ENCODE data around the gene PRR35. TPM values are rescaled to one million over a fixed set of nuclear protein-coding genes. Genes with fewer than 3 reads are reported as not detected.

Gene PRR35
- polyA plus RNA-seq, 4 donors = not detected

DNA sequence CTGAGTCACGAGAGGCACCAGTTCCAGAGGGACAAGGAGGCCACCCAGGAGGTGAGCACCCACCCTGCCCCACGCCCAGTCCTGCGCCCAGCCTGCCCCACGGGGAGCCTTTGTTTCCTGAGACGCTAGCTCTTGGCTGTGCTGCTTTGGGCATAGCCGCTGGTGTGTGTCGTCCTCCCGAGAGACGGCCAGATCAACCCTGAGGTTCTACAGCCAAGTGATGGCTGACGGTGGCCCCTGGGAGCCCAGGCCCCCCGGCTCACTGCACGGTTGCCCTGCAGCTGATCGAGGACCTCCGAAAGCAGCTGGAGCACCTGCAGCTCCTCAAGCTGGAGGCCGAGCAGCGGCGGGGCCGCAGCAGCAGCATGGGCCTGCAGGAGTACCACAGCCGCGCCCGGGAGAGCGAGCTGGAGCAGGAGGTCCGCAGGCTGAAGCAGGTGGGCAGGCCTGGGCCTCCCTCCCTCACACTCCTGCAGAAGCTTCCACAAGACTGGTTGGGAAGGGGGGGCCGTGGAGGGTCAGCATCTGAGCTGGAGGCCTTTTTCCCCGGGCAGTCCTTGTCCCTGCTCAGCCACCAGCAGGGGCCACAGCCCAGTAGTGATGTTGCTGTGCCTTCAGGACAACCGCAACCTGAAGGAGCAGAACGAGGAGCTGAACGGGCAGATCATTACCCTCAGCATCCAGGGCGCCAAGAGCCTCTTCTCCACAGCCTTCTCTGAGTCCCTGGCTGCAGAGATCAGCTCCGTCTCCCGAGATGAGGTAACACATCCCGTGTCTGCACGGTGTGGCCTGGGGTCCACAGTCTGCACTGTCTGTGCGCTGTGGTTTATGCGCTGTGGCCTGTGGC is 40.1 kb upstream of the PRR35 start:
- Histone ChIP-seq H3K27ac (ENCODE audit: low read depth in 1 of 3, low read length in 2 of 3) (no peak overlapping the region), H3K9me3 (ENCODE audit: control insufficient read depth in 2 of 2, insufficient read depth in 1 of 2, low read depth in 1 of 2, low read length in 1 of 2) (no peaks in the 10 kb centered on the region), H3K4me1 (ENCODE audit: control insufficient read depth in 3 of 3, insufficient read depth in 2 of 3, low read depth in 1 of 3, low read length in 2 of 3) (peaks cover 0 to 21% (median 0%) of the 10 kb centered on the region in 3 donors), H3K4me3 (ENCODE audit: low read depth in 1 of 3, low read length in 3 of 3) (no peak overlapping the region), H3K27me3 (ENCODE audit: control insufficient read depth in 3 of 3, insufficient read depth in 3 of 3, low read length in 3 of 3) (no peaks in the 10 kb centered on the region), H3K36me3 (ENCODE audit: control insufficient read depth in 3 of 3, insufficient read depth in 2 of 3, low read depth in 1 of 3, low read length in 3 of 3) (peaks cover 5 to 87% (median 11%) of the 10 kb centered on the region in 3 donors)
- FAIRE-seq (no peak), DNase-seq (no peak)
- 89 to 92% (median 91%) methylated on average over 33 to 35 of the region's 35 CpGs for WGBS, 3 donors

DNA sequence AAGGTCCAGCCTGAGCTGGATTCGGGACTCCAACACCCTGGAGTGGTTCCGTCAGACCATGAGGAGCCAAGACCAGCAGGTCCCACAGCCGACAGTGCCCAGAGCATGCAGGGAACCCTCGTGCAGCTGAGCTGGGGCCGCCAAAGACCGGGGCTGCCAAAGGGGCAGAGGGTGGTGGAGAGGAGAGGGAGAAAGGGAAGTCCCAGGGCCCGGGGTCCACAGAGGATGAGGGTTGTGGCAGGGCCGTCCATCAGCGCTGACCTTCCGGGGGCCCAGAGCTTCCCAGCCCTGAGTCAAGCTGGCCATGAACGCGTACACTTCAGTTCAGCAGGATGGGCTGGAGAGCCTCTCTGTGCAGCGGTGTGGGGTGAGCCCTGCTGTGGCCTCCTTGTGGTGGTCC is 39.3 kb upstream of the PRR35 start:
- no peak overlapping the region for H3K27ac ChIP-seq (ENCODE audit: low read depth in 1 of 3, low read length in 2 of 3)
- peaks cover 0 to 28% (median under 1%) of the 10 kb centered on the region in 3 donors for H3K4me1 ChIP-seq (ENCODE audit: control insufficient read depth in 3 of 3, insufficient read depth in 2 of 3, low read depth in 1 of 3, low read length in 2 of 3)
- 84 to 92% (median 88%) methylated on average over 10 to 13 of the region's 13 CpGs for WGBS, 3 donors
- H3K36me3 ChIP-seq (ENCODE audit: control insufficient read depth in 3 of 3, insufficient read depth in 2 of 3, low read depth in 1 of 3, low read length in 3 of 3) = peaks cover 5 to 84% (median 9%) of the 10 kb centered on the region in 3 donors
- FAIRE-seq (no peak), DNase-seq (no peak)
- H3K9me3 ChIP-seq (ENCODE audit: control insufficient read depth in 2 of 2, insufficient read depth in 1 of 2, low read depth in 1 of 2, low read length in 1 of 2) = no peaks in the 10 kb centered on the region
- H3K4me3 ChIP-seq (ENCODE audit: low read depth in 1 of 3, low read length in 3 of 3) = no peak overlapping the region
- H3K27me3 ChIP-seq (ENCODE audit: control insufficient read depth in 3 of 3, insufficient read depth in 3 of 3, low read length in 3 of 3) = no peaks in the 10 kb centered on the region

DNA sequence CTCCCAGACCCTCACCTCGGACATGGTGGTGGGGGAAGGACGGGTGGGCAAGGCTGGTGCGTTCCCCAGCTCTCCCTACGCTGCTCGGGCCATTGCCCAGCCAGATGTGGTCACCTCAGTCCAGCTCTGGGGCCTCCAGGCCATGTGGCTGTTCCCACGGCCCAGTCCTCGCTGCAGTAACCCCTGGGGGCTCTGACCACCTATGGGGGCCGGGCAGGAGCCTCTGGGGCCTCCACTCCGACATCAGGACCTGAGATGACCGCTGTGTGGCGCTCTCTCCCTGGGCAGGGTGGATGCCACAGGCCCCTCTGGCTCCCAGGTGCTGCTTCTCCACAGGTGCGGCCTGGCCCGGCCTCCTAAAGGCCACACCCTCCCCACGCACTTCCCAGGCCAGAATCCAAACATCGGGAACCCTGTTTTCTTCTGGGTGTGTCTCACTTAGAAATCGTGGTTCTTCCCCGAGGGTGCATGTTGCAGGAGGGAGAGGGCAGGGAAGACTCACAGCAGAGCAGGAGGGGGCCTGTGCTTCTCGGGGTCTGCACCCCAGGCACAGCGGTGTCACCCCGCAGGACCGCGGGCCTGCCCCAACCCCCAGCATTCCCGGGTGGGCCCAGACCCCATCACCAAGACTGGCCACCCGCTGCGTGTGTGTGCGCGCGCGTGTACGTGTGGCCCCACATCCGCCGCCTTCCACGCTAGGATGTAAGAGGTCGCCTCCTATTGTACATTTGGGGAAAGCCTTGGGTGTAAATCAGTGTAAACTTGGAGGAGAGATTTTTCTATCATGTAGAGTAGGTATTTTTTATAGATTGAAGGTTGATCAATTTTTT is 38.6 kb upstream of the PRR35 start:
- peak; percentile 58 to 85 for DNase-seq
- 50 to 73% (median 60%) methylated on average over 34 of the region's 34 CpGs for WGBS, 3 donors
- H3K9me3 ChIP-seq (ENCODE audit: control insufficient read depth in 2 of 2, insufficient read depth in 1 of 2, low read depth in 1 of 2, low read length in 1 of 2) = no peaks in the 10 kb centered on the region
- H3K4me1 ChIP-seq (ENCODE audit: control insufficient read depth in 3 of 3, insufficient read depth in 2 of 3, low read depth in 1 of 3, low read length in 2 of 3) = peaks cover 0 to 35% (median 6%) of the 10 kb centered on the region in 3 donors
- no peak overlapping the region for H3K27ac ChIP-seq (ENCODE audit: low read depth in 1 of 3, low read length in 2 of 3)
- peaks cover 5 to 76% (median 5%) of the 10 kb centered on the region in 3 donors for H3K36me3 ChIP-seq (ENCODE audit: control insufficient read depth in 3 of 3, insufficient read depth in 2 of 3, low read depth in 1 of 3, low read length in 3 of 3)
- no peaks in the 10 kb centered on the region for H3K27me3 ChIP-seq (ENCODE audit: control insufficient read depth in 3 of 3, insufficient read depth in 3 of 3, low read length in 3 of 3)
- FAIRE-seq = no peak
- H3K4me3 ChIP-seq (ENCODE audit: low read depth in 1 of 3, low read length in 3 of 3) = no peak overlapping the region

DNA sequence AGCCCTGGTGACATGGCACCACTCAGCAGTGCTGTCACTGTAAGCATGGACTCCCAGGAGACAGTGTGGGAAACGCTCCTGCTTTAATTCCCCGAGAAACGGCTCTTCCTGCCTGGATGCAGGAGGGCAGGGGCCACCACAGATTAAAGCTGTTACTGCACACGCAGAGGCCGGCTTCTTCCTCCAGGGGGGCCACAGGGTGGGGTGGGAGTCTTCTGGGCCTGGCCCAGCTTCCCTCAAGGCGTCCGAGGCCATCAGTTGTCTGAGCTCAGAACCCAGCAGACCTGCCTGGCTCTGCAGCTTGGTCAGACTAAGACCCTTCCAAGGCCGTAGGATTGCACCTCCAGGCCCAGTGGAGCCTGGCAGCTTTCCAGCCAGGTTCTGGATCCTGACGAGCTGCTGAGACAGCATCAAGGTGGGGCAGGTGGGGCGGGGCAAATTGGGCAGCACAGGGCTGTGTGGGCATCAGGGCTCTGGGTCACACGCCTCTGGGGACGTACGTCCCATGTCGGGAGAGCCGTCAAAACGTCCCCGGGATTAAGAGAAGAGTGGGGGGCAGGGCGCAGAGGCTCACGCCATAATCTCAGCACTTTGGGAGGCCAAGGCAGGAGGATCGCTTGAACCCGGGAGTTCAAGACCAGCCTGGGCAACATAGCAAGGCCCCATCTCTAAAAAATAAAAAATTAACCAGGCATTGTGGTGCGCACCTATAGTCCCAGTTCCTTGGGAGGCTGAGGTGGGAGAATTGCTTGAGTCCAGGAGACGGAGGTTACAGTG is 37.7 kb upstream of the PRR35 start:
- FAIRE-seq (no peak), DNase-seq (peak in 1 of 2 donors; percentile 31)
- H3K36me3 ChIP-seq (ENCODE audit: control insufficient read depth in 3 of 3, insufficient read depth in 2 of 3, low read depth in 1 of 3, low read length in 3 of 3) = peaks cover 4 to 67% (median 5%) of the 10 kb centered on the region in 3 donors
- WGBS, 3 donors = 57 to 70% (median 62%) methylated on average over 23 of the region's 23 CpGs
- no peaks in the 10 kb centered on the region for H3K9me3 ChIP-seq (ENCODE audit: control insufficient read depth in 2 of 2, insufficient read depth in 1 of 2, low read depth in 1 of 2, low read length in 1 of 2)
- no peaks in the 10 kb centered on the region for H3K27me3 ChIP-seq (ENCODE audit: control insufficient read depth in 3 of 3, insufficient read depth in 3 of 3, low read length in 3 of 3)
- peaks cover 0 to 37% (median 6%) of the 10 kb centered on the region in 3 donors for H3K4me1 ChIP-seq (ENCODE audit: control insufficient read depth in 3 of 3, insufficient read depth in 2 of 3, low read depth in 1 of 3, low read length in 2 of 3)
- peak overlapping the region in 1 of 3 donors; percentile 12 for H3K27ac ChIP-seq (ENCODE audit: low read depth in 1 of 3, low read length in 2 of 3)
- no peak overlapping the region for H3K4me3 ChIP-seq (ENCODE audit: low read depth in 1 of 3, low read length in 3 of 3)

DNA sequence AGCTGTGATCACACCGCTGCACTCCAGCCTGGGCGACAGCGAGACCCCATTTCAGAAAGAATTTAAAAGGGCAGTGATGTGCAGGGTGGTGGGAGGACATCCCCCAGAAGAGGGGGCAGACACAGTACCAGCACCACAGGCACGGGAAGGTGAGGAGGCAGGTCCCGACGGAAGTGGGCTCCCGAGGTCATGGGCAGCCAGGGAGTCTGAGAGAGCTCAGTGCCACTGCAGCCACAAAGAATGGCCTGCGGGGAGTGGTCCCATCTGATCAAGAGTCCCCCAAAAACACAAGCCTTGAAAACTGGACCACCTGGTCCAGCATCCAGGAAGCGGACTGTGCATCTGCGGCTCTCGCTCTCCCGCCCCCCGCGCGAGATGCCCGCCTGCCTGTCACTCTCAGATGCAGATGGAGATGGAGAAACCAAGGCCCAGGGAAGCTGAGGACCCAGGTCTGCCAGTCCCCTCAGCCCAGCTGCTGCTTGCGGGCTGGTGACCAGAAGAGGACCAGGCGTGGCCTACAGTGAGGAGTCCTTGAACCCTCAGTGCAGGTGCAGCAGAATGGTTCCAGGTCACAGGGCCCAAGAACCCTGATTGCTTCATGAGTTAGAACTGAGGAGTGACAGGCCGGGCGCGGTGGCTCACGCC is 37.0 kb upstream of the PRR35 start:
- FAIRE-seq (no peak), DNase-seq (no peak)
- H3K27ac ChIP-seq (ENCODE audit: low read depth in 1 of 3, low read length in 2 of 3) = no peak overlapping the region
- no peaks in the 10 kb centered on the region for H3K27me3 ChIP-seq (ENCODE audit: control insufficient read depth in 3 of 3, insufficient read depth in 3 of 3, low read length in 3 of 3)
- H3K36me3 ChIP-seq (ENCODE audit: control insufficient read depth in 3 of 3, insufficient read depth in 2 of 3, low read depth in 1 of 3, low read length in 3 of 3) = peaks cover 4 to 62% (median 5%) of the 10 kb centered on the region in 3 donors
- H3K9me3 ChIP-seq (ENCODE audit: control insufficient read depth in 2 of 2, insufficient read depth in 1 of 2, low read depth in 1 of 2, low read length in 1 of 2) = no peaks in the 10 kb centered on the region
- no peak overlapping the region for H3K4me3 ChIP-seq (ENCODE audit: low read depth in 1 of 3, low read length in 3 of 3)
- WGBS, 3 donors = 84 to 93% (median 92%) methylated on average over 22 of the region's 22 CpGs
- H3K4me1 ChIP-seq (ENCODE audit: control insufficient read depth in 3 of 3, insufficient read depth in 2 of 3, low read depth in 1 of 3, low read length in 2 of 3) = peaks cover 0 to 37% (median 6%) of the 10 kb centered on the region in 3 donors

DNA sequence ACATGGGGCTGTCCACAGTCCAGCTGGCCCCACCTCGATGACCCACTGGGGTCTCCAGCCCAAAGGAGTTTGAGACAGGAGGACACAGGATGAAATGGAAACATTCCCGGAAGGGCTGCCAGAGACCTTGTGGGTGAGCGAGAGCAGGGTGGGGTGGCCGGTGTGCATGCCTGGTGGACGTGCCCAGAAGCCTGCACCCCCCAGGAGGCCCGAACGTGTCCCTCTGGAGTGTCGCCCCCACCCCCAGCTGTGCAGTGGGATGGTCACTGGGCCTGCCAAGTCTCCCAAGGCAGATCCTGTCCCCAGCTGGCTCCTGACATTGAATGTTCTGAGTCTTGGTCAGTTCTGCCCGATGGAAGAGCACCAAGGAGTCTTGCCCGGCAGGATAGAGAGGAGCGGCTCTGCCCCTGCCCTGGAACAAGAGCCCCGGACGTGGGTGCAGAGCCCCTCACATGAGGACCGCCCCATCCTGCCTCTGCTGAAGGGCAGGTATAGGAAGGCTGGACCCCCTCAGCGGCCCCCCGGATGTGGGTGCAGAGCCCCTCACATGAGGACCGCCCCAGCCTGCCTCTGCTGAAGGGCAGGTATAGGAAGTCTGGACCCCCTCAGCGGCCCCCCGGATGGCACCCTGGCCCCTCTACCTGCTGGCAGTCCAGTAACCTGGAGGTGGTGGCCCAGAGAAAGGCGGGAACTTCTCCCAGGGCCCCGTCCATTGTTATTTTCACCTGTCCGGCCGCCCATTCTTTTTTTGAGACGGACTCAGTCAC is 35.7 kb upstream of the PRR35 start:
- WGBS, 3 donors = 65 to 79% (median 68%) methylated on average over 24 of the region's 24 CpGs
- Histone ChIP-seq H3K9me3 (ENCODE audit: control insufficient read depth in 2 of 2, insufficient read depth in 1 of 2, low read depth in 1 of 2, low read length in 1 of 2) (no peaks in the 10 kb centered on the region), H3K4me3 (ENCODE audit: low read depth in 1 of 3, low read length in 3 of 3) (no peak overlapping the region), H3K36me3 (ENCODE audit: control insufficient read depth in 3 of 3, insufficient read depth in 2 of 3, low read depth in 1 of 3, low read length in 3 of 3) (peaks cover 2 to 53% (median 5%) of the 10 kb centered on the region in 3 donors), H3K4me1 (ENCODE audit: control insufficient read depth in 3 of 3, insufficient read depth in 2 of 3, low read depth in 1 of 3, low read length in 2 of 3) (peaks cover 6 to 44% (median 7%) of the 10 kb centered on the region in 3 donors), H3K27me3 (ENCODE audit: control insufficient read depth in 3 of 3, insufficient read depth in 3 of 3, low read length in 3 of 3) (no peaks in the 10 kb centered on the region), H3K27ac (ENCODE audit: low read depth in 1 of 3, low read length in 2 of 3) (peak overlapping the region in 1 of 3 donors; percentile 91)
- FAIRE-seq = no peak
- no peak for DNase-seq

DNA sequence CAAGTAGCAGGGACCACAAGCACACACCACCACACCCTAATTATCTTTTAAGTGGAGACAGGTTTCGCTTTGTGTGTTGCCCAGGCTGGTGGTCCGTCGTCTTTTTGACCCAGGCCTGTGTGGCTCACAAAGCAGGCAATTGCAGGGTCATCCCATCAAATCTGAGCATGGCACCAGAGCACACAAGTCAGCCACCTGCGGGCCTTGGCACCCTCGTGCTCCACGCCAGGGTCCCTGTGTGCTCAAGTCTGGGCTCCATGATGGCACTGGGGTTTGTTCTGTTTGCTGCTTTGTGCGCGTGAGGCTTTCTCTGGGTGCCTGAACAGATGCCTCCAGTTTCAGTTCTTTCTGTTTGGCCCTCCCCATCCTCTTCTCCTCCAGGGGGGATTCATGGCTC is 35.1 kb upstream of the PRR35 start:
- Histone ChIP-seq H3K36me3 (ENCODE audit: control insufficient read depth in 3 of 3, insufficient read depth in 2 of 3, low read depth in 1 of 3, low read length in 3 of 3) (peaks cover 0 to 53% (median 5%) of the 10 kb centered on the region in 3 donors), H3K9me3 (ENCODE audit: control insufficient read depth in 2 of 2, insufficient read depth in 1 of 2, low read depth in 1 of 2, low read length in 1 of 2) (no peaks in the 10 kb centered on the region), H3K4me1 (ENCODE audit: control insufficient read depth in 3 of 3, insufficient read depth in 2 of 3, low read depth in 1 of 3, low read length in 2 of 3) (peaks cover 9 to 51% (median 12%) of the 10 kb centered on the region in 3 donors), H3K4me3 (ENCODE audit: low read depth in 1 of 3, low read length in 3 of 3) (no peak overlapping the region), H3K27ac (ENCODE audit: low read depth in 1 of 3, low read length in 2 of 3) (peak overlapping the region; percentile 46 to 97 (median 91)), H3K27me3 (ENCODE audit: control insufficient read depth in 3 of 3, insufficient read depth in 3 of 3, low read length in 3 of 3) (no peaks in the 10 kb centered on the region)
- DNase-seq (no peak), FAIRE-seq (no peak)
- 78 to 91% (median 83%) methylated on average over 8 of the region's 8 CpGs for WGBS, 3 donors
